HEK293T (cell line): Measurements from ENCODE around the gene GRIK4.

ENCODE experiments used
- ARNT ChIP-seq: fragments of 450-650 bp; IDR thresholded peaks from 2 replicates; pipeline ENCODE4 v1.6.1; 2017; ENCODE audit warnings: mild to moderate bottlenecking
- ELF4 ChIP-seq: fragments of 450-650 bp; IDR thresholded peaks from 2 replicates; pipeline ENCODE4 v1.6.1; 2017; ENCODE audit warnings: antibody characterized with exemption
- FOXK2 ChIP-seq: fragments of 450-650 bp; IDR thresholded peaks from 2 replicates; pipeline ENCODE4 v1.6.1; 2016; ENCODE audit warnings: mild to moderate bottlenecking
- FOXM1 ChIP-seq: fragments of 450-650 bp; IDR thresholded peaks from 2 replicates; pipeline ENCODE4 v1.6.1; 2017; ENCODE audit warnings: mild to moderate bottlenecking, borderline replicate concordance
- HDGF ChIP-seq: fragments of 450-650 bp; IDR thresholded peaks from 2 replicates; pipeline ENCODE4 v1.6.1; 2017; ENCODE audit warnings: antibody characterized with exemption, borderline replicate concordance
- L3MBTL2 ChIP-seq: fragments of 450-650 bp; conservative IDR thresholded peaks from 2 replicates; pipeline ENCODE4 v1.6.1; 2016; ENCODE audit warnings: mild to moderate bottlenecking
- TARDBP ChIP-seq: fragments of 450-650 bp; IDR thresholded peaks from 2 replicates; pipeline ENCODE4 v1.6.1; 2016
- ZNF384 ChIP-seq: fragments of 450-650 bp; IDR thresholded peaks from 2 replicates; pipeline ENCODE4 v1.6.1; 2016

GRCh38 chr11:120516461-120517389 is 5.2 kb downstream of the GRIK4 start:
- TF ChIP-seq ZNF384 (no peak), L3MBTL2 (no peak), HDGF (no peak), ARNT (no peak), TARDBP (no peak), FOXM1 (no peak), FOXK2 (no peak), ELF4 (no peak)
